ENCODE results near the gene CFAP97D2.
"Not testable (repeated sequence)": the region's sequence is repeated elsewhere in the genome, so short reads cannot be mapped to it uniquely, and the experiment has no call there.

The CFAP97D2 gene

DNA sequence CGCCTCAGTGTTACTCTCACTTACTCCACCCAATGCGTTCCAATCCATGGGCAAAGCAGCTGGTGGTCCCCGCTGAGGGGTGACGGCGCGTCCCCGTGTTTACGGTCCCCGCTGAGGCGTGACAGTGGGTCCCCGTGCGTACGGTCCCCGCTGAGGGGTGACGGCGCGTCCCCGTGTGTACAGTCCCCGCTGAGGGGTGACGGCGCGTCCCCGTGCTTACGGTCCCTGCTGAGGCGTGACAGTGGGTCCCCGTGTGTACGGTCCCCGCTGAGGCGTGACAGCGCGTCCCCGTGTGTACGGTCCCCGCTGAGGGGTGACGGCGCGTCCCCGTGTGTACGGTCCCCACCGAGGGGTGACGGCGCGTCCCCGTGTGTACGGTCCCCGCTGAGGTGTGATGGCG lies 19.5 kb downstream of the CFAP97D2 start:
- Histone ChIP-seq H3K27ac (ENCODE audit: low read length) (no peak overlapping the region), H3K4me3 (ENCODE audit: low read length) (no peak overlapping the region)

DNA sequence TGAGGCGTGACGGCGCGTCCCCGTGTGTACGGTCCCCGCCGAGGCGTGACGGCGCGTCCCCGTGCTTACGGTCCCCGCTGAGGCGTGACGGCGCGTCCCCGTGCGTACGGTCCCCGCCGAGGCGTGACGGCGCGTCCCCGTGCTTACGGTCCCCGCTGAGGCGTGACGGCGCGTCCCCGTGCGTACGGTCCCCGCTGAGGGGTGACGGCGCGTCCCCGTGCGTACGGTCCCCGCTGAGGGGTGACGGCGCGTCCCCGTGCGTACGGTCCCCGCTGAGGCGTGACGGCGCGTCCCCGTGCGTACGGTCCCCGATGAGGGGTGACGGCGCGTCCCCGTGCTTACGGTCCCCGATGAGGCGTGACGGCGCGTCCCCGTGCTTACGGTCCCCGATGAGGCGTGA lies 20.5 kb downstream of the CFAP97D2 start:
- not testable (repeated sequence) for H3K27ac ChIP-seq (ENCODE audit: low read length); H3K9me3 ChIP-seq (ENCODE audit: insufficient read depth, low read depth, low read length); H3K4me1 ChIP-seq (ENCODE audit: insufficient read depth, low read length); H3K27me3 ChIP-seq (ENCODE audit: insufficient read depth, low read length); H3K4me3 ChIP-seq (ENCODE audit: low read length); H3K36me3 ChIP-seq (ENCODE audit: insufficient read depth, low read depth, low read length); H3K9ac ChIP-seq (ENCODE audit: low read depth, low read length)

More for the DNA sequence above, 19.5 kb downstream of the CFAP97D2 start:
- Histone ChIP-seq H3K9ac (ENCODE audit: low read depth, low read length) (no peak overlapping the region), H3K9me3 (ENCODE audit: insufficient read depth, low read depth, low read length) (no peaks in the 10 kb centered on the region), H3K4me1 (ENCODE audit: insufficient read depth, low read length) (no peaks in the 10 kb centered on the region; the same call in 1 of the 2 replicates), H3K36me3 (ENCODE audit: insufficient read depth, low read depth, low read length) (no peaks in the 10 kb centered on the region), H3K27me3 (ENCODE audit: insufficient read depth, low read length) (no peaks in the 10 kb centered on the region)

DNA sequence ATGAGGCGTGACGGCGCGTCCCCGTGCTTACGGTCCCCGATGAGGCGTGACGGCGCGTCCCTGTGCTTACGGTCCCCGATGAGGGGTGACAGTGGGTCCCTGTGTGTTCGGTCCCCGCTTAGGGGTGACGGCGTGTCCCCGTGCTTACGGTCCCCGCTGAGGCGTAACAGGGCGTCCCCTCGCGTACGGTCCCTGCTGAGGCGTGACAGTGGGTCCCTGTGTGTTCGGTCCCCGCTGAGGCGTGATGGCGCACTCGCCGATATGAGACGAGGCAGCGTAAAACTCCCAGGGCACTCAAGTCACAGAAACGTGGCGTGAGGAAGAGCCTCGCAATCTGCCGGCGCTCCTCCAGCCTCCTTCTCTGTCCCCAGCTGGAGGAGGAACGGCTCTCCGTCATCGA lies 20.9 kb downstream of the CFAP97D2 start:
- Histone ChIP-seq H3K27ac (ENCODE audit: low read length) (no peak overlapping the region), H3K4me1 (ENCODE audit: insufficient read depth, low read length) (no peaks in the 10 kb centered on the region; the same call in 1 of the 2 replicates), H3K27me3 (ENCODE audit: insufficient read depth, low read length) (no peaks in the 10 kb centered on the region), H3K9ac (ENCODE audit: low read depth, low read length) (no peak overlapping the region), H3K4me3 (ENCODE audit: low read length) (no peak overlapping the region), H3K36me3 (ENCODE audit: insufficient read depth, low read depth, low read length) (no peaks in the 10 kb centered on the region), H3K9me3 (ENCODE audit: insufficient read depth, low read depth, low read length) (no peaks in the 10 kb centered on the region)

DNA sequence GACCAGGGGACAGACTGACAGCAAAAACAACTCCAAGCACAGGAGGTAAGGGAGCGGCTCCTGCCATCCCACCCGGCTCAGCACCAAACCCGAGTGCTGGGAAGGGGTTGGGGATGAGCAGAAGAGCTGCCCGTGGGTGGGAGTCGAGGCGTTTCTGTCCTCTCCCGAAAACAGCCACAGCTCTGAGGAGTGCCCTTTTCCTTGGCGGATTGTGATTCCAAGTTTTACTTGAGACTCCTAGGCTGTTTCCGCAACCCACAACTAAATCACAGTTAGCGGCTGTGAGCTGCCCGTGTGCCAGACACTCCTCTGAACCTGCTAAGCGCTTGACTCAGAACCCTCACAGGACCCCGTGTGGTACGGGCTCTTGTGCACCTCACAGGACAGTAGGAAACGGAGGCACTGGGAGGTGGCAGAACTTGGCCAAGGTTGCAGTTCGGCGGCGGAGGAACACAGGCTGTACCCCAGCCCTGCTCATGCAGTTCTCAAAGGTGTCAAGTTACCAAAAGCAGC lies 21.4 kb downstream of the CFAP97D2 start:
- no peaks in the 10 kb centered on the region for H3K36me3 ChIP-seq (ENCODE audit: insufficient read depth, low read depth, low read length)
- H3K27me3 ChIP-seq (ENCODE audit: insufficient read depth, low read length): no peaks in the 10 kb centered on the region
- no peaks in the 10 kb centered on the region; the same call in 1 of the 2 replicates for H3K4me1 ChIP-seq (ENCODE audit: insufficient read depth, low read length)
- no peak overlapping the region for H3K27ac ChIP-seq (ENCODE audit: low read length)
- no peak overlapping the region for H3K4me3 ChIP-seq (ENCODE audit: low read length)
- no peaks in the 10 kb centered on the region for H3K9me3 ChIP-seq (ENCODE audit: insufficient read depth, low read depth, low read length)
- H3K9ac ChIP-seq (ENCODE audit: low read depth, low read length): no peak overlapping the region

DNA sequence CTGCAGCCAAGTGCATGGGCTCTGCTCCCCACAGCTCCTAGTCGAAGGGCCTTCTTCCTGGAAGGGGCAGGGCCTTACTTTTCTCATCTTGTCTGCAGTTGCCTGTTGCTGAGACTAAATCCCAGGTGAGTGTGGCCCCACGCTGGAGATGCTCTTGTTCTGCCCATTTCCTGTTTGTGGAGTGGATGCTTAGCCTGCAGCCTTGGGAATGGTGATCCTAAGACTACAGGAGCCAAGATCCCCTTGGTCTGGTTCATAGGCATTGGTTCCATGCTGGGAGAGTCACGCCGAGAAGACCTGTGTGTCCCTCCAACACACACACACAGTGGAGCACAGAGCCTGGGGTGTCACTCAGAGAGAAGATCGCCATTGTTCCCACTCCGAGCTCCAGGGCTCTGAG lies 23.5 kb downstream of the CFAP97D2 start:
- H3K4me3 ChIP-seq (ENCODE audit: low read length): no peak overlapping the region
- no peaks in the 10 kb centered on the region for H3K36me3 ChIP-seq (ENCODE audit: insufficient read depth, low read depth, low read length)
- H3K9ac ChIP-seq (ENCODE audit: low read depth, low read length): no peak overlapping the region
- no peak overlapping the region for H3K27ac ChIP-seq (ENCODE audit: low read length)
- peaks cover 13% of the 10 kb centered on the region for H3K9me3 ChIP-seq (ENCODE audit: insufficient read depth, low read depth, low read length)
- H3K27me3 ChIP-seq (ENCODE audit: insufficient read depth, low read length): no peaks in the 10 kb centered on the region
- H3K4me1 ChIP-seq (ENCODE audit: insufficient read depth, low read length): no peaks in the 10 kb centered on the region; the same call in 1 of the 2 replicates

DNA sequence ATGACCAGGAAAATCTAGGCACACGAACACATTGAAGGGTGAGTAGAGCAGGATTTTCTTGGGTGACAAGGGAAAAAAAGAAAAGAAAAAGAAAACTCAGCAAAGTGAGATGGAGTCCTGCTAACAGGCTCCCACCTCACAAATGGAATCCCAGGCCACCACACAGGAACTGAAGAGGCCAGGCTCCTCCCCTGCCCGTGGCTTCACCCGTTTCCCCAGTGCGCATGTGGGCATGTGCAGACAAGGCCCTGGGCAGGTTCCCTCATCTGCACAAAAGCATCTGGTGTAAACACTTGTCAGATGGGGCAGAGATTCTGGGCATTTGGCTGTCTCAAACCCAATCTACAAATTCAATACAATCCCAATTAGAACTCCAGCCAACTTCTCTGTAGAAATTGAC lies 24.5 kb downstream of the CFAP97D2 start:
- H3K9ac ChIP-seq (ENCODE audit: low read depth, low read length): no peak overlapping the region

DNA sequence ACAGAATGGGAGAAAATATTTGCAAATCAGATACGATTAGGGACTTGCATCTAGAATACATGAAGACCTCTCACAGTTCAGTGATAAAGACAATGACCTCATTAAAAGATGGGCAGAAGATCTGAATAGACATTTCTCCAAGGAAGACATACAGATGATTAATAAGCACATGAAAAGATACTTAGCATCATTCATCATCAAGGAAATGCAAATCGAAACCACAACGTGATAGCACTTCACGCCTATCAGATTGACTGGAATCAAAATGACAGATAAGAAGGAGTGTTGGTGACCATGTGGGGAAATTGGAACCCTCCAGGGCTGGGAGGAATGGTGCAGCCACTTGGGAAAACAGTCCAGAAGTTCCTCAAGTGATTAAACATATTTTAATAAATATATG lies 25.8 kb downstream of the CFAP97D2 start:
- Histone ChIP-seq H3K27ac (ENCODE audit: low read length) (no peak overlapping the region), H3K4me3 (ENCODE audit: low read length) (no peak overlapping the region), H3K36me3 (ENCODE audit: insufficient read depth, low read depth, low read length) (no peaks in the 10 kb centered on the region), H3K9ac (ENCODE audit: low read depth, low read length) (no peak overlapping the region), H3K27me3 (ENCODE audit: insufficient read depth, low read length) (no peaks in the 10 kb centered on the region), H3K9me3 (ENCODE audit: insufficient read depth, low read depth, low read length) (peaks cover 19% of the 10 kb centered on the region), H3K4me1 (ENCODE audit: insufficient read depth, low read length) (no peaks in the 10 kb centered on the region; the same call in 1 of the 2 replicates)

More for the DNA sequence above, 24.5 kb downstream of the CFAP97D2 start:
- Histone ChIP-seq H3K4me1 (ENCODE audit: insufficient read depth, low read length) (no peaks in the 10 kb centered on the region; the same call in 1 of the 2 replicates), H3K36me3 (ENCODE audit: insufficient read depth, low read depth, low read length) (no peaks in the 10 kb centered on the region), H3K27ac (ENCODE audit: low read length) (no peak overlapping the region), H3K9me3 (ENCODE audit: insufficient read depth, low read depth, low read length) (peaks cover 19% of the 10 kb centered on the region), H3K4me3 (ENCODE audit: low read length) (no peak overlapping the region), H3K27me3 (ENCODE audit: insufficient read depth, low read length) (no peaks in the 10 kb centered on the region)

DNA sequence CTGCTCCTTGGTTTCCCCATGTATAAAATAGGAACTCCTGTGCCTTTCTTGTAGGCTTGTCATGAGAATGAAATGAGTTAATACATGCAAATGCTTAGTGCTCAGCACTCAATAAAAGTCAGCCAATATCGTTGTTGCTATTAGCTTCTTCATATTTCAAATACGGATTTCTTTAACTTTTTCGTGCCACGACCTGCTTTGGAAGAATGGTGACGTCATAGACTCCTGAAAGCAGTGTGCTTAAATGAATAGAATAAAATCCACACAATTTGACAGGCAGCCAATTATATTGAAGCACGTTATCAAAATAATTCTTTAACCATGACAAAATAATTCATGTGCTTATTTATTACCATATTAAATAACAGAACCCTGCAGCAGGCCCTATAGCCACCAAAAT lies 29.1 kb downstream of the CFAP97D2 start:
- Histone ChIP-seq H3K27ac (ENCODE audit: low read length) (no peak overlapping the region), H3K27me3 (ENCODE audit: insufficient read depth, low read length) (no peaks in the 10 kb centered on the region), H3K36me3 (ENCODE audit: insufficient read depth, low read depth, low read length) (no peaks in the 10 kb centered on the region), H3K4me1 (ENCODE audit: insufficient read depth, low read length) (no peaks in the 10 kb centered on the region), H3K9ac (ENCODE audit: low read depth, low read length) (no peak overlapping the region), H3K4me3 (ENCODE audit: low read length) (no peak overlapping the region), H3K9me3 (ENCODE audit: insufficient read depth, low read depth, low read length) (peaks cover 19% of the 10 kb centered on the region)

DNA sequence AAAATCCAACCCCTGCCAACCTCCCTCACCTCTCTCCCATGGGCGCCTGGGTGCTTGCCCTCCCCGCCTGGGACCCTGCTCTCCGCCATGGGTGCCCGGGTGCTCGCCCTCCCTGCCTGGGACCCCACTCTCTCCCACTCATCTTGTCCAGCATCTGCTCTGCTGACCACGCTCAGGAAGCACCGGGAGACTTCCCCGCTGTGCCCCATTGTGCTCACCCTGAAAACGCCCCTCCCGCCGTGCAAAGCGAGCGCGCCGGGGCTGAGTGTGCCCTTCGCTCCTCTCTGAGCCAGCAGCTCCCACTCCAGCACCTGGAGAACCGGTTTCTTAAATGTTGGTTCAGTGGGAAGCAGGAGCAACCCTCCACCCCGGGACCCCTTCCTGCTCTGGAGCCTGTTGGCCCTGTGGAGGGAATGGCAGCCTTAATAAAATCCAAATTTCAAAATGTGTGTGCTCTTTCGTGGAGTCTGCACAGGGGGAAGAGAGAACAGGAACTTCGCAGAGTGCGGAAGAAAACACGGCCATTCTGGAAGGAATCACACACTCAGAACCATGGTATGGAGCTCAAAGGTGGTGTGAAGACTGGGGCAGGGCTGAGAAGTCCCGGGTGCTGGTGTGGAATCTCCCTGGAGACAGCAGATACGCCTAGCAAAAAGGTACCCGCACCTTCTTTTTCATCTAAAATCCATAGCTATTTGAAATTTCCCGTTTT lies 32.5 kb downstream of the CFAP97D2 start:
- no peaks in the 10 kb centered on the region for H3K36me3 ChIP-seq (ENCODE audit: insufficient read depth, low read depth, low read length)
- no peak overlapping the region for H3K4me3 ChIP-seq (ENCODE audit: low read length)
- no peak overlapping the region for H3K9ac ChIP-seq (ENCODE audit: low read depth, low read length)
- peaks cover 16% of the 10 kb centered on the region for H3K9me3 ChIP-seq (ENCODE audit: insufficient read depth, low read depth, low read length)
- H3K27me3 ChIP-seq (ENCODE audit: insufficient read depth, low read length): no peaks in the 10 kb centered on the region
- no peaks in the 10 kb centered on the region for H3K4me1 ChIP-seq (ENCODE audit: insufficient read depth, low read length)
- no peak overlapping the region for H3K27ac ChIP-seq (ENCODE audit: low read length)

DNA sequence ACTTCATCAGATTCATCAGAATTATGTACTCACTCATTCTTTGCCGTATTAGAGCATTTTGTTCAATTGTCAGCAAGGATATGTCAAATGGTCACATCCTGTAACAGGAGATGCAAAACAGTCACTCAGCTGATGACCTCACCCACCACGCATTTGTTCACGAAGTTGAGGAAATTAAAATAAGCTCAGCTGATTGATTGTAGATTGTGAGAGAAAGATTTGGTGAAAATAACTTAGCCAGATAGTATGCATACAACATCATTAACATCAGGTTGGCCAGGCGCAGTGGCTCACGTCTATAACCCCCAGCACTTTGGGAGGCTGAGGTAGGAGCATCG lies 33.1 kb downstream of the CFAP97D2 start:
- peaks cover 10% of the 10 kb centered on the region for H3K9me3 ChIP-seq (ENCODE audit: insufficient read depth, low read depth, low read length)
- no peaks in the 10 kb centered on the region for H3K27me3 ChIP-seq (ENCODE audit: insufficient read depth, low read length)
- H3K27ac ChIP-seq (ENCODE audit: low read length): no peak overlapping the region
- no peaks in the 10 kb centered on the region for H3K36me3 ChIP-seq (ENCODE audit: insufficient read depth, low read depth, low read length)
- H3K4me1 ChIP-seq (ENCODE audit: insufficient read depth, low read length): no peaks in the 10 kb centered on the region
- no peak overlapping the region for H3K4me3 ChIP-seq (ENCODE audit: low read length)
- H3K9ac ChIP-seq (ENCODE audit: low read depth, low read length): no peak overlapping the region

DNA sequence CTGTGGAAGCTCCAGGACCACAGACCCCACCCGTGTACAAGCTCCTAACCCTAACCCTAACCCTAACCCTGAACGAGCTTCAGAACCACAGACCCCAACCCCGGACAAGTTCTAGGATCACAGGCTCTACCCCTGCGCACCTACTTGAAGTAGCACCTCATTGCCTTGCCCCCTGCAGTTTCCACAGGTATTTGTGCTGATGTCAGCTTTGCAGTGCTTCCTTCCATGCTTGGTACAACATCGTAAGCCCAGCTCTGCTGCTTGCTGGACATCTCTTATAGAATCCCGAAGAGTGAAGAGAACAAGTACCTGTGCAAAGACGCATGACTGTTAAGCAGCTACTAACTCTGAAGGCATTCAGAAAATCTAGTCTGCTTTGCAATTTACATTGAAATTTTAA lies 34.9 kb downstream of the CFAP97D2 start:
- H3K36me3 ChIP-seq (ENCODE audit: insufficient read depth, low read depth, low read length): no peaks in the 10 kb centered on the region
- no peaks in the 10 kb centered on the region for H3K4me1 ChIP-seq (ENCODE audit: insufficient read depth, low read length)
- H3K27me3 ChIP-seq (ENCODE audit: insufficient read depth, low read length): no peaks in the 10 kb centered on the region
- no peak overlapping the region for H3K27ac ChIP-seq (ENCODE audit: low read length)
- H3K4me3 ChIP-seq (ENCODE audit: low read length): no peak overlapping the region
- no peak overlapping the region for H3K9ac ChIP-seq (ENCODE audit: low read depth, low read length)
- H3K9me3 ChIP-seq (ENCODE audit: insufficient read depth, low read depth, low read length): no peaks in the 10 kb centered on the region

DNA sequence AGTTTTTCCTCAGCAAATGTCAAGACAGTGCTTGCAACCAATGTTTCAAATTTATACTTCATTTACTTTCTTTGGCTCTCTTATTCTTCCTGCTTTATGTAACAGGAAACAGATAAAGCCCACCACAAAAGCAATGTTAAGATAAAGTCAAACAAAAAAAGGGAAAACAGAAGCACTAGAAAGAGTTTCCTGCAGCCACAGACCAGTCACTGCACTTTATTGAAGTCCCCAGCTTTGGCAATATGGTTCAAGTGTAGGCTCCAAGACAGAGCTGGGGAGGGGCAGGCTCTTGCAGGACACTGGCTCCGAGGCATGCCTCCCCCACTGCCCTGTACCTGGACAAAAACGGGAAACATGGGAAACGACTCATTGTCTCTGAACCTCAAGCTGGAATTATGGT lies 40.3 kb downstream of the CFAP97D2 start:
- Histone ChIP-seq H3K27me3 (ENCODE audit: insufficient read depth, low read length) (no peaks in the 10 kb centered on the region), H3K27ac (ENCODE audit: low read length) (no peak overlapping the region), H3K9me3 (ENCODE audit: insufficient read depth, low read depth, low read length) (no peaks in the 10 kb centered on the region), H3K4me3 (ENCODE audit: low read length) (no peak overlapping the region), H3K4me1 (ENCODE audit: insufficient read depth, low read length) (no peaks in the 10 kb centered on the region), H3K9ac (ENCODE audit: low read depth, low read length) (no peak overlapping the region), H3K36me3 (ENCODE audit: insufficient read depth, low read depth, low read length) (no peaks in the 10 kb centered on the region)
